Caco-2 (cell line): ENCODE measurements around the gene TP53BP2. TPM values are rescaled to one million over a fixed set of nuclear protein-coding genes. Genes with fewer than 3 reads are reported as not detected.

Experiments used
- BruUV-seq: library from RNA; stranded (reverse); fragments of 400-500 nt; replicated peaks from 2 replicates; lab custom pipeline; 2021; lab: Mats Ljungman, UMichigan
- CTCF ChIA-PET: fragments of 300-600 bp; sonication (Branson Sonifier 250); formaldehyde crosslinking; loops from one replicate; lab custom pipeline; 2022; ENCODE audit warnings: antibody characterized with exemption; lab: Charles Lee
- POLR2A ChIA-PET: fragments of 300-600 bp; sonication (Branson Sonifier 250); formaldehyde crosslinking; loops from one replicate; lab custom pipeline; 2022; ENCODE audit warnings: antibody characterized with exemption; lab: Charles Lee
- DNase-seq, 2 experiments: peaks; one replicate each; pipeline versions ENCODE4 v3.0.0 to v3.0.0-alpha.2; 2020 to 2022
- H3K27me3 ChIP-seq: replicated peaks from 2 replicates; pipeline ENCODE4 v1.6.0; 2011; ENCODE audit warnings: low read length; ENCODE audit not compliant: control insufficient read depth, insufficient read depth
- H3K36me3 ChIP-seq: 2 replicates; pipeline ENCODE4 v1.5.1; 2011; ENCODE audit warnings: low read length; ENCODE audit not compliant: control insufficient read depth, insufficient read depth
- H3K4me1 ChIP-seq: fragments of 250-450 bp; sonication (Bioruptor Pico); 2 replicates; pipeline ENCODE4 v1.5.1; 2020; ENCODE audit warnings: mild to moderate bottlenecking
- H3K4me3 ChIP-seq: 2 replicates; pipeline ENCODE4 v1.5.1; 2011; ENCODE audit warnings: low read depth, mild to moderate bottlenecking, control low read depth, low read length
- H3K9me3 ChIP-seq: fragments of 250-450 bp; sonication (Bioruptor Pico); 2 replicates; pipeline ENCODE4 v1.5.1; 2020; ENCODE audit warnings: mild to moderate bottlenecking, moderate library complexity
- H3K27ac Mint-ChIP-seq: one replicate; pipeline ENCODE4 v1.8.0; 2022; ENCODE audit warnings: mixed read lengths; ENCODE audit not compliant: unreplicated experiment
- H3K27me3 Mint-ChIP-seq: one replicate; pipeline ENCODE4 v1.8.0; 2022; ENCODE audit warnings: mixed read lengths; ENCODE audit not compliant: insufficient read depth, unreplicated experiment
- H3K36me3 Mint-ChIP-seq: one replicate; pipeline ENCODE4 v1.8.0; 2022; ENCODE audit warnings: mild to moderate bottlenecking, mixed read lengths; ENCODE audit not compliant: insufficient read depth, unreplicated experiment
- H3K4me1 Mint-ChIP-seq: one replicate; pipeline ENCODE4 v1.8.0; 2022; ENCODE audit warnings: low read depth, mixed read lengths; ENCODE audit not compliant: unreplicated experiment
- H3K4me3 Mint-ChIP-seq: one replicate; pipeline ENCODE4 v1.8.0; 2022; ENCODE audit warnings: mild to moderate bottlenecking, moderate library complexity, mixed read lengths; ENCODE audit not compliant: unreplicated experiment
- H3K9me3 Mint-ChIP-seq: one replicate; pipeline ENCODE4 v1.8.0; 2022; ENCODE audit warnings: mixed read lengths; ENCODE audit not compliant: unreplicated experiment
- intact Hi-C: fragments of 100-400 bp; cut with micrococcal nuclease; formaldehyde crosslinking; loops from one replicate; pipeline ENCODE4 v1.10.0; 2022; ENCODE audit not compliant: unreplicated experiment
- total RNA-seq: library from RNA; stranded (reverse); gene quantifications from 2 replicates; pipeline ENCODE4 v1.2.3, GENCODE V29; 2022
- TF ChIP-seq, protein P1 (sequence below), 2 experiments: fragments of 200-600 bp in 1 of 2; IDR thresholded peaks; 1 replicate in 1 of 2; 2 replicates in 1 of 2; pipeline versions ENCODE4 v1.5.1 to v1.8.0; 2011 to 2022; ENCODE audit warnings: antibody characterized with exemption in 1 of 2, control low read depth in 1 of 2, inconsistent platforms in 1 of 2, low read depth in 1 of 2, low read length in 1 of 2, mild to moderate bottlenecking in 1 of 2, moderate library complexity in 1 of 2; ENCODE audit not compliant: insufficient read depth in 1 of 2, severe bottlenecking in 1 of 2, unreplicated experiment in 1 of 2

TP53BP2 gene
- total RNA-seq, 1 experiment from 2014 or later: 49.6 TPM

DNA sequence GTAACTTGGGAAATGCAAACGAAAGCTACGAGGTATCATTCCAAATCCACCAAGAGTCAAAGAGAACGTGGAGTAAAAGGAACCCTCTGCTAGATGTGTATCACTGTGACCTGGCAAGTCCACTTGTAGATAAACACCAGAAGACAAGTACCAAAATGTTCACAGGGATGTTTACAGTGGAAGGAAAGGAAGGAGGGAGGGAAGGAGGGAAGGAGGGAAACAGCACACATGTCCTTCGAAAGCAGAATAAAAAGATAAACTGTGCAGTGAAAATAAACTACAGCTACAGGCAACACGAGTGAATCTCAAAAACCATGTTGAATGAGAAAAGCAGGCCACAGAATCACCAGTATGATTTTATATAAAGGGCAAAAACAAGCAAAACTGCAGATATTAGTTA lies 59.9 kb downstream of the TP53BP2 start:
- Histone ChIP-seq H3K36me3 (no peaks in the 10 kb centered on the region), H3K27me3 (no peaks in the 10 kb centered on the region), H3K9me3 (no peaks in the 10 kb centered on the region), H3K4me3 (no peak overlapping the region), H3K4me1 (no peaks in the 10 kb centered on the region)
- no TSS peak for BruUV-seq
- Mint-ChIP-seq H3K4me1 (no peaks in the 10 kb centered on the region), H3K27me3 (no peaks in the 10 kb centered on the region), H3K4me3 (no peak overlapping the region), H3K27ac (no peak overlapping the region), H3K36me3 (peaks cover 64% of the 10 kb centered on the region), H3K9me3 (no peaks in the 10 kb centered on the region)
- ChIA-PET CTCF (no interaction called here), POLR2A (no interaction called here)
- TF ChIP-seq, protein P1, sequence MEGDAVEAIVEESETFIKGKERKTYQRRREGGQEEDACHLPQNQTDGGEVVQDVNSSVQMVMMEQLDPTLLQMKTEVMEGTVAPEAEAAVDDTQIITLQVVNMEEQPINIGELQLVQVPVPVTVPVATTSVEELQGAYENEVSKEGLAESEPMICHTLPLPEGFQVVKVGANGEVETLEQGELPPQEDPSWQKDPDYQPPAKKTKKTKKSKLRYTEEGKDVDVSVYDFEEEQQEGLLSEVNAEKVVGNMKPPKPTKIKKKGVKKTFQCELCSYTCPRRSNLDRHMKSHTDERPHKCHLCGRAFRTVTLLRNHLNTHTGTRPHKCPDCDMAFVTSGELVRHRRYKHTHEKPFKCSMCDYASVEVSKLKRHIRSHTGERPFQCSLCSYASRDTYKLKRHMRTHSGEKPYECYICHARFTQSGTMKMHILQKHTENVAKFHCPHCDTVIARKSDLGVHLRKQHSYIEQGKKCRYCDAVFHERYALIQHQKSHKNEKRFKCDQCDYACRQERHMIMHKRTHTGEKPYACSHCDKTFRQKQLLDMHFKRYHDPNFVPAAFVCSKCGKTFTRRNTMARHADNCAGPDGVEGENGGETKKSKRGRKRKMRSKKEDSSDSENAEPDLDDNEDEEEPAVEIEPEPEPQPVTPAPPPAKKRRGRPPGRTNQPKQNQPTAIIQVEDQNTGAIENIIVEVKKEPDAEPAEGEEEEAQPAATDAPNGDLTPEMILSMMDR (IDR thresholded peaks at IDR 0.05; ENCODE audit: insufficient read depth in 1 of 2, low read depth in 1 of 2, low read length in 1 of 2, severe bottlenecking in 1 of 2, unreplicated experiment in 1 of 2): no peak
- DNase-seq: no peak
- intact Hi-C loops: no loop called here

DNA sequence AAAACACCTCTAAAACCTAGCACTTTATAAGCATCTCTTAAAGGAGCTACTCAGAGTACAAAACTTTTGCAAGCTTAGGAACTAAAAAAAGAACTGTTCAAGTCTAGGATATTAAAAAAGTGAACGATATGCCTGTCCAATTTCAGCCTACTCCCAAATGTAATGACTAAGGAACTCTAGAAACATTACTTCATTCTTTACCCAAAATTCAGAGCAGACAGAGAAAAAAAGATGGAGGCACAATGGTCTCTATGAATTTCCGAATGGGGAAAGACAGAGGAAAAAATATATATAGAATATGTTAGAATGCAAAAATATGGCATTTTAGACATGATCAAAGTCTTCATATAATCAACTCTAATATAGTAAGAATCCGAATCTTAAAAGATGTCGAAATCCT lies 61.2 kb downstream of the TP53BP2 start:
- Histone ChIP-seq H3K4me1 (no peaks in the 10 kb centered on the region), H3K4me3 (no peak overlapping the region), H3K9me3 (no peaks in the 10 kb centered on the region), H3K36me3 (peaks cover 2% of the 10 kb centered on the region), H3K27me3 (no peaks in the 10 kb centered on the region)
- BruUV-seq: no TSS peak
- H3K9me3 Mint-ChIP-seq: no peaks in the 10 kb centered on the region
- POLR2A ChIA-PET: no interaction called here
- peaks cover 71% of the 10 kb centered on the region for H3K36me3 Mint-ChIP-seq
- CTCF ChIA-PET: no interaction called here
- intact Hi-C loops: no loop called here
- no peak overlapping the region for H3K4me3 Mint-ChIP-seq
- H3K4me1 Mint-ChIP-seq: no peaks in the 10 kb centered on the region
- no peak for DNase-seq
- TF ChIP-seq, protein P1 (IDR thresholded peaks at IDR 0.05; ENCODE audit: insufficient read depth in 1 of 2, low read depth in 1 of 2, low read length in 1 of 2, severe bottlenecking in 1 of 2, unreplicated experiment in 1 of 2): no peak
- no peaks in the 10 kb centered on the region for H3K27me3 Mint-ChIP-seq
- no peak overlapping the region for H3K27ac Mint-ChIP-seq

DNA sequence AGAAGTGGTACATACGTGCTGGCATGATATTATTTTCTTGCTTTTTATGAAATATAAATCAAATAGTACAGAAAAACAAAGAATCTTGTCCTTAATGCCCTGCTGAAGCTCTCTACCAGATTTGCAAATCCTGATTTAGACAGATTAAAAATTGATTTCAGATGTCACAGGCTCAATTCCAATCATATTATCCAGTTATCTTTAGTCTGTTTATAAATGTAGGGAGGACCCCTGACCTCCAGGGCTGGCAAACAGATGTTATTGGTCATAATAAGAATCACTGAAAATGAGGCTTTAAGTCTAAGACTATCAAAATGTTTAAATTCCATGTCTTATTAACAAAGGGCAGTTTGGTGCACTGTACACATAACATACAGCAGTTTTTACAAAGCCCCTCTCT lies 62.1 kb downstream of the TP53BP2 start:
- ChIA-PET CTCF (no interaction called here), POLR2A (no interaction called here)
- Mint-ChIP-seq H3K9me3 (no peaks in the 10 kb centered on the region), H3K27ac (no peak overlapping the region), H3K4me1 (no peaks in the 10 kb centered on the region), H3K27me3 (no peaks in the 10 kb centered on the region), H3K36me3 (peaks cover 75% of the 10 kb centered on the region), H3K4me3 (no peak overlapping the region)
- BruUV-seq: no TSS peak
- TF ChIP-seq, protein P1 (IDR thresholded peaks at IDR 0.05; ENCODE audit: insufficient read depth in 1 of 2, low read depth in 1 of 2, low read length in 1 of 2, severe bottlenecking in 1 of 2, unreplicated experiment in 1 of 2): no peak
- DNase-seq: no peak
- H3K4me3 ChIP-seq: no peak overlapping the region
- no peaks in the 10 kb centered on the region for H3K27me3 ChIP-seq
- intact Hi-C loops: no loop called here
- H3K4me1 ChIP-seq: no peaks in the 10 kb centered on the region
- H3K9me3 ChIP-seq: no peaks in the 10 kb centered on the region
- H3K36me3 ChIP-seq: peaks cover 4% of the 10 kb centered on the region
